ENCODE data around the gene TMPRSS11D.

TMPRSS11D gene

DNA sequence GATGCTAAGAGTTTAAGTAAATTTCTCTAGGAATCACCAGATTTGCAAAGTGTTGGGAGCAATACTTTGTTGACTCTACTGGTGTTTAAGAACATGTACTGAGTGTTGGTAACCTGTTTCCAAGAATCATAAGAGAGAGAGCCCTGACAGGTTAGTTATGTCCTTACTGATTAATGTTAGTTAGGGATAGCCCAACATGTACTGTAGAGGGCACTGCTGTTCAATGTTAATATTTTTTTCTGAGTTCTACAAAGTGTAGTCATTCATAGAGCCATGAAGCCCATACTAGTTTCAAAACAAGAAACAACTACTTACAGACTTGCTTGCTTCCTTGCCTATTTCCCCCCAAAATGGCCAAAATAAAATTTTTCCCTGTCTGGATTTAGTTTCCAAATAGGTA, 11.9 kb downstream of the TMPRSS11D start:
- no peak overlapping the region for H2BK15ac ChIP-seq (ENCODE audit: low read depth, poor library complexity, severe bottlenecking)

DNA sequence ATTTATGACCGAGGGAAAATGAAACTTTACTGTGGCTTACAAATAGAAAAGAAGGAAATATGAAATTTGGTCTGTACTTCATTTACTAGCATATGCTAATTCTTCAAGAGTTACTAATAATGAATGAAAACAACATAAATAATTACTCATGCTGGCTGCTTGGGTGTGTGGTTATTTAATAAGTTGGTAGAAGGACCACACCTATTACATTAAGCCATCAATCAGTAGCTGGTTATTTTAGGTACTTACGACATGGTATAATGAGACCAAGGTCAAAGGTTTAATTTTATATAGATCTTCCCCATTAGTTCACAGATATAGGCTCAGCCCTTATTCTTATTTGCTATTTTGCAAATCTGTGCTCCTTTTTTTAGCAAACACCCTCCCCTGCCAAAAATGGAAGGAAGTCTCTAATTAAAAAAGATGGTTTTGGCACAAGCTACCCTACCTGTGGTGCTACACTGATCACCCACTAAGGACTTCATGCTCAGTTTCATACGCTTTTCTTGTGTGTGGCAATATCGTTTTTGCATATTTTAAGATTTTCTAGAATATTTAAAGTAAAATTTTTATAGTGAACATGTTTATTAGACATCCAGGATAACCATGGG, 14.1 kb downstream of the TMPRSS11D start:
- no peak overlapping the region for H2AFZ ChIP-seq (ENCODE audit: low read depth, low read length)
- H2BK15ac ChIP-seq (ENCODE audit: low read depth, poor library complexity, severe bottlenecking) = no peak overlapping the region
- no peak overlapping the region for H4K91ac ChIP-seq (ENCODE audit: low read length)
- no peak for DNase-seq
- H3K36me3 ChIP-seq (ENCODE audit: control insufficient read depth in 1 of 2, insufficient read depth in 2 of 2, low read depth in 1 of 2, low read length in 2 of 2) = no peaks in the 10 kb centered on the region
- H3K4ac ChIP-seq (ENCODE audit: low read depth in 1 of 2, low read length in 2 of 2) = no peak overlapping the region
- H2BK5ac ChIP-seq (ENCODE audit: low read depth, low read length, poor library complexity, severe bottlenecking) = no peak overlapping the region
- H3K4me1 ChIP-seq (ENCODE audit: control insufficient read depth, insufficient read depth, low read depth, low read length) = no peaks in the 10 kb centered on the region
- H2BK120ac ChIP-seq (ENCODE audit: low read depth, low read length) = no peak overlapping the region
- no peak overlapping the region for H2BK12ac ChIP-seq (ENCODE audit: low read length in 2 of 2)
- H4K8ac ChIP-seq (ENCODE audit: low read length) = no peak overlapping the region
- no peak overlapping the region for H3K23ac ChIP-seq (ENCODE audit: low read length in 2 of 2)
- H3K9me3 ChIP-seq (ENCODE audit: control insufficient read depth, low read length) = peaks cover 5% of the 10 kb centered on the region
- H3K4me2 ChIP-seq (ENCODE audit: low read length, poor library complexity, severe bottlenecking) = no peak overlapping the region
- WGBS = no CpG with 5 or more reads among the region's 4 CpGs
- H3K27me3 ChIP-seq (ENCODE audit: control insufficient read depth in 1 of 2, insufficient read depth in 1 of 2, low read length in 2 of 2) = no peaks in the 10 kb centered on the region
- no peak overlapping the region for H3K4me3 ChIP-seq (ENCODE audit: insufficient read depth in 1 of 2, low read depth in 1 of 2, low read length in 2 of 2)
- no peak overlapping the region for H3K27ac ChIP-seq (ENCODE audit: low read length, poor library complexity, severe bottlenecking)
- H2AK5ac ChIP-seq (ENCODE audit: low read length, severe bottlenecking) = no peak overlapping the region
- H3K79me1 ChIP-seq (replicated peaks; ENCODE audit: low read length, poor library complexity, severe bottlenecking) = no peaks in the 10 kb centered on the region
- H3K18ac ChIP-seq (ENCODE audit: low read depth in 1 of 2, low read length in 2 of 2) = no peak overlapping the region
- no peak overlapping the region for H3K9ac ChIP-seq (ENCODE audit: low read length)
- H3K14ac ChIP-seq (ENCODE audit: low read length in 2 of 2) = no peak overlapping the region

More for the DNA sequence above, 11.9 kb downstream of the TMPRSS11D start:
- H2BK120ac ChIP-seq (ENCODE audit: low read depth, low read length) = no peak overlapping the region
- no peaks in the 10 kb centered on the region for H3K4me1 ChIP-seq (ENCODE audit: control insufficient read depth, insufficient read depth, low read depth, low read length)
- no peak overlapping the region for H4K8ac ChIP-seq (ENCODE audit: low read length)
- no peak overlapping the region for H3K4me2 ChIP-seq (ENCODE audit: low read length, poor library complexity, severe bottlenecking)
- no peaks in the 10 kb centered on the region for H3K36me3 ChIP-seq (ENCODE audit: control insufficient read depth in 1 of 2, insufficient read depth in 2 of 2, low read depth in 1 of 2, low read length in 2 of 2)
- no peaks in the 10 kb centered on the region for H3K79me1 ChIP-seq (replicated peaks; ENCODE audit: low read length, poor library complexity, severe bottlenecking)
- no peak overlapping the region for H3K14ac ChIP-seq (ENCODE audit: low read length in 2 of 2)
- peaks cover 3% of the 10 kb centered on the region for H3K9me3 ChIP-seq (ENCODE audit: control insufficient read depth, low read length)
- H3K23ac ChIP-seq (ENCODE audit: low read length in 2 of 2) = no peak overlapping the region
- H2BK5ac ChIP-seq (ENCODE audit: low read depth, low read length, poor library complexity, severe bottlenecking) = no peak overlapping the region
- no peak overlapping the region for H2BK12ac ChIP-seq (ENCODE audit: low read length in 2 of 2)
- H3K4ac ChIP-seq (ENCODE audit: low read depth in 1 of 2, low read length in 2 of 2) = no peak overlapping the region
- no peak overlapping the region for H2AK5ac ChIP-seq (ENCODE audit: low read length, severe bottlenecking)
- H3K18ac ChIP-seq (ENCODE audit: low read depth in 1 of 2, low read length in 2 of 2) = no peak overlapping the region
- H2AFZ ChIP-seq (ENCODE audit: low read depth, low read length) = no peak overlapping the region
- H4K91ac ChIP-seq (ENCODE audit: low read length) = no peak overlapping the region
- H3K27ac ChIP-seq (ENCODE audit: low read length, poor library complexity, severe bottlenecking) = no peak overlapping the region
- no peaks in the 10 kb centered on the region for H3K27me3 ChIP-seq (ENCODE audit: control insufficient read depth in 1 of 2, insufficient read depth in 1 of 2, low read length in 2 of 2)
- H3K4me3 ChIP-seq (ENCODE audit: insufficient read depth in 1 of 2, low read depth in 1 of 2, low read length in 2 of 2) = no peak overlapping the region
- peak; percentile 52 for DNase-seq
- H3K9ac ChIP-seq (ENCODE audit: low read length) = peak overlapping the region; percentile 18

DNA sequence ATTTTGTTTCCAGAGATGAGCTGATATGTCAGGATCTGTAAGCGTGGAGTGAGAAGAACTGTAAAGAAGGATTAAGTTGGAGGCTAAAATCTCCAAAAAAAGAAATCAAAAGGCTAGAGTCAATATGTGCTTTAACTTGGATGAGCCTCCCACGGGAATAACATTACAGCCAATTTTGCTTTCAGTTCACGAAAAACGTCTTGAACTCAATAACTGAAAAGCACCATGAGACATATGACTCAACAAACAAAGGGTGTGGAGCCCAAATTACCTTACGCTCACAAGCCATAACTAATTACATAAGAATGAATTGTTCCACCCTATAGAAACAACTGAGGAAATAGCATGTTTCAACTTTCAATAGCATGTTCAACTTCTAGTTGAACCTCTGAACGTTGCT, 22.3 kb downstream of the TMPRSS11D start:
- no peaks in the 10 kb centered on the region for H3K36me3 ChIP-seq (ENCODE audit: control insufficient read depth in 1 of 2, insufficient read depth in 2 of 2, low read depth in 1 of 2, low read length in 2 of 2)
- no peaks in the 10 kb centered on the region for H3K4me1 ChIP-seq (ENCODE audit: control insufficient read depth, insufficient read depth, low read depth, low read length)
- peak overlapping the region in 1 of 2 experiments; percentile 23 for H3K4me3 ChIP-seq (ENCODE audit: insufficient read depth in 1 of 2, low read depth in 1 of 2, low read length in 2 of 2)
- H3K27ac ChIP-seq (ENCODE audit: low read length, poor library complexity, severe bottlenecking) = no peak overlapping the region
- H4K8ac ChIP-seq (ENCODE audit: low read length) = no peak overlapping the region
- 91% methylated on average over 5 of the region's 6 CpGs for whole genome bisulfite sequencing
- no peak overlapping the region for H3K4ac ChIP-seq (ENCODE audit: low read depth in 1 of 2, low read length in 2 of 2)
- H2AK5ac ChIP-seq (ENCODE audit: low read length, severe bottlenecking) = no peak overlapping the region
- no peak overlapping the region for H3K14ac ChIP-seq (ENCODE audit: low read length in 2 of 2)
- no peak overlapping the region for H2BK12ac ChIP-seq (ENCODE audit: low read length in 2 of 2)
- H3K18ac ChIP-seq (ENCODE audit: low read depth in 1 of 2, low read length in 2 of 2) = no peak overlapping the region
- no peak overlapping the region for H4K91ac ChIP-seq (ENCODE audit: low read length)
- no peak overlapping the region for H2BK120ac ChIP-seq (ENCODE audit: low read depth, low read length)
- H2AFZ ChIP-seq (ENCODE audit: low read depth, low read length) = no peak overlapping the region
- H2BK5ac ChIP-seq (ENCODE audit: low read depth, low read length, poor library complexity, severe bottlenecking) = no peak overlapping the region
- H3K27me3 ChIP-seq (ENCODE audit: control insufficient read depth in 1 of 2, insufficient read depth in 1 of 2, low read length in 2 of 2) = no peaks in the 10 kb centered on the region
- no peaks in the 10 kb centered on the region for H3K79me1 ChIP-seq (replicated peaks; ENCODE audit: low read length, poor library complexity, severe bottlenecking)
- peak overlapping the region; percentile 24 for H3K9ac ChIP-seq (ENCODE audit: low read length)
- H3K4me2 ChIP-seq (ENCODE audit: low read length, poor library complexity, severe bottlenecking) = no peak overlapping the region
- H3K9me3 ChIP-seq (ENCODE audit: control insufficient read depth, low read length) = no peaks in the 10 kb centered on the region
- no peak overlapping the region for H2BK15ac ChIP-seq (ENCODE audit: low read depth, poor library complexity, severe bottlenecking)
- no peak overlapping the region for H3K23ac ChIP-seq (ENCODE audit: low read length in 2 of 2)
- DNase-seq = no peak

GRCh38 chr4:67853336-67853735, 30.5 kb downstream of the TMPRSS11D start:
- Histone ChIP-seq H2BK120ac (ENCODE audit: low read depth, low read length) (no peak overlapping the region), H2AFZ (ENCODE audit: low read depth, low read length) (no peak overlapping the region)
- no peak for DNase-seq

More at GRCh38 chr4:67853336-67853735, 30.5 kb downstream of the TMPRSS11D start:
- Histone ChIP-seq H2BK5ac (ENCODE audit: low read depth, low read length, poor library complexity, severe bottlenecking) (no peak overlapping the region), H3K27me3 (ENCODE audit: control insufficient read depth in 1 of 2, insufficient read depth in 1 of 2, low read length in 2 of 2) (no peaks in the 10 kb centered on the region), H2BK12ac (ENCODE audit: low read length in 2 of 2) (no peak overlapping the region), H4K91ac (ENCODE audit: low read length) (no peak overlapping the region), H3K79me1 (replicated peaks; ENCODE audit: low read length, poor library complexity, severe bottlenecking) (no peaks in the 10 kb centered on the region), H3K18ac (ENCODE audit: low read depth in 1 of 2, low read length in 2 of 2) (no peak overlapping the region), H2AK5ac (ENCODE audit: low read length, severe bottlenecking) (no peak overlapping the region), H3K4me1 (ENCODE audit: control insufficient read depth, insufficient read depth, low read depth, low read length) (no peaks in the 10 kb centered on the region), H2BK15ac (ENCODE audit: low read depth, poor library complexity, severe bottlenecking) (no peak overlapping the region), H3K36me3 (ENCODE audit: control insufficient read depth in 1 of 2, insufficient read depth in 2 of 2, low read depth in 1 of 2, low read length in 2 of 2) (no peaks in the 10 kb centered on the region), H3K9me3 (ENCODE audit: control insufficient read depth, low read length) (no peaks in the 10 kb centered on the region), H3K23ac (ENCODE audit: low read length in 2 of 2) (no peak overlapping the region), H3K4me2 (ENCODE audit: low read length, poor library complexity, severe bottlenecking) (no peak overlapping the region), H3K27ac (ENCODE audit: low read length, poor library complexity, severe bottlenecking) (no peak overlapping the region), H3K4ac (ENCODE audit: low read depth in 1 of 2, low read length in 2 of 2) (no peak overlapping the region), H3K4me3 (ENCODE audit: insufficient read depth in 1 of 2, low read depth in 1 of 2, low read length in 2 of 2) (no peak overlapping the region), H4K8ac (ENCODE audit: low read length) (no peak overlapping the region), H3K14ac (ENCODE audit: low read length in 2 of 2) (no peak overlapping the region), H3K9ac (ENCODE audit: low read length) (no peak overlapping the region)
- 87% methylated on average over 1 of the region's 2 CpGs for WGBS
